Testis (tissue), 3 donors: ENCODE measurements around the gene ZBTB40. TPM values are rescaled to one million over a fixed set of nuclear protein-coding genes. Genes with fewer than 3 reads are reported as not detected.

Experiments used
- DNase-seq: peaks from one replicate; pipeline ENCODE4 v3.0.0-alpha.2; 2019
- H3K27ac ChIP-seq, 2 donors: fragments of 200-600 bp; sonication (generic); one replicate each; pipeline ENCODE4 v1.5.1; 2019
- H3K27me3 ChIP-seq: fragments of 200-600 bp; sonication (generic); one replicate; pipeline ENCODE4 v1.5.1; 2019
- H3K36me3 ChIP-seq: fragments of 200-600 bp; sonication (generic); one replicate; pipeline ENCODE4 v1.5.1; 2017; ENCODE audit warnings: low read depth; ENCODE audit errors: missing control alignments
- H3K4me1 ChIP-seq: fragments of 200-600 bp; sonication (generic); one replicate; pipeline ENCODE4 v1.5.1; 2019
- H3K4me3 ChIP-seq, 2 donors: fragments of 200-600 bp; sonication (generic); one replicate each; pipeline ENCODE4 v1.5.1; 2017 to 2019
- H3K9me3 ChIP-seq: fragments of 200-600 bp; sonication (generic); one replicate; pipeline ENCODE4 v1.5.1; 2017
- CTCF ChIP-seq, 3 experiments: fragments of 450-650 bp in 2 of 3; fragments of 200-600 bp in 1 of 3; sonication (generic) in 1 of 3; IDR thresholded peaks; one replicate each; pipeline ENCODE4 v1.5.1; 2016 to 2019; ENCODE audit warnings: antibody characterized with exemption in 3 of 3, mild to moderate bottlenecking in 2 of 3, moderate library complexity in 1 of 3
- POLR2A ChIP-seq: fragments of 450-650 bp; IDR thresholded peaks from one replicate; pipeline ENCODE4 v1.6.1; 2017; ENCODE audit warnings: antibody characterized with exemption, mild to moderate bottlenecking, moderate library complexity
- WGBS, 2 donors: methylation state at CpG; one replicate each; pipeline ENCODE4 v1.1.5; 2018; 5-methylcytosine and 5-hydroxymethylcytosine counted together
- intact Hi-C: fragments of 100-400 bp; cut with DNase I; formaldehyde crosslinking; loops from one replicate; pipeline ENCODE4 v1.15.1; 2023; ENCODE audit warnings: low total_unique reads
- polyA plus RNA-seq: library from polyadenylated mRNA; stranded (reverse); fragments of 350-450 nt; fragmentation: Illumina TruSeq; extraction: RNeasy Lipid Tissue Mini Kit (QIAGEN cat#74804); gene quantifications from one replicate; pipeline ENCODE4 v1.2.3, GENCODE V29; 2014; ENCODE audit warnings: low read depth, low replicate concordance; ENCODE audit not compliant: insufficient read depth
- total RNA-seq, 2 donors: library from RNA; depleted of rRNA; stranded (reverse); fragments of >200 nt; gene quantifications; one replicate each; pipeline ENCODE4 v1.2.3, GENCODE V29; 2016

The ZBTB40 gene
- total and polyA plus RNA-seq, 3 donors from 2014 or later, result 15.6 to 28.6 (median 28.1) TPM

GRCh38 chr1:22452481-22452957 lies 868 bp downstream of the ZBTB40 start:
- no peaks in the 10 kb centered on the region for H3K9me3 ChIP-seq
- peak overlapping the region; percentile 93 to 97 for H3K27ac ChIP-seq
- peak; percentile 44 for DNase-seq
- intact Hi-C loops, result no loop called here
- 1 to 2% methylated on average over 12 of the region's 12 CpGs for WGBS, 2 donors
- H3K4me3 ChIP-seq, result peak overlapping the region; percentile 90 to 98
- H3K27me3 ChIP-seq, result no peaks in the 10 kb centered on the region
- TF ChIP-seq POLR2A, result no peak
- no peak for TF ChIP-seq CTCF (IDR thresholded peaks at IDR 0.05)
- H3K36me3 ChIP-seq, result no peaks in the 10 kb centered on the region
- peaks cover 36% of the 10 kb centered on the region for H3K4me1 ChIP-seq

GRCh38 chr1:22453181-22453580 lies 1.5 kb downstream of the ZBTB40 start:
- Histone ChIP-seq H3K9me3 (no peaks in the 10 kb centered on the region), H3K27ac (peak overlapping the region in 1 of 2 donors; percentile 93), H3K4me1 (peaks cover 43% of the 10 kb centered on the region), H3K4me3 (no peak overlapping the region), H3K36me3 (no peaks in the 10 kb centered on the region), H3K27me3 (no peaks in the 10 kb centered on the region)
- intact Hi-C loops, result no loop called here
- WGBS, 2 donors, result 43 to 56% methylated on average over 2 of the region's 2 CpGs
- DNase-seq, result no peak
- TF ChIP-seq CTCF (IDR thresholded peaks at IDR 0.05), result no peak
- no peak for TF ChIP-seq POLR2A

- intact Hi-C loops, result no loop called here
- TF ChIP-seq POLR2A (no peak), CTCF (IDR thresholded peaks at IDR 0.05) (no peak)
- Histone ChIP-seq H3K4me1 (peaks cover 43% of the 10 kb centered on the region), H3K9me3 (no peaks in the 10 kb centered on the region), H3K4me3 (no peak overlapping the region), H3K36me3 (no peaks in the 10 kb centered on the region), H3K27ac (peak overlapping the region in 1 of 2 donors; percentile 93), H3K27me3 (no peaks in the 10 kb centered on the region)
- peak; percentile 68 for DNase-seq
- WGBS, 2 donors, result 45 to 52% methylated on average over 4 of the region's 4 CpGs
These were observed 2.9 kb downstream of the ZBTB40 start for GRCh38 chr1:22454476-22455056.

- Histone ChIP-seq H3K4me1 (peaks cover 47% of the 10 kb centered on the region), H3K27me3 (no peaks in the 10 kb centered on the region), H3K9me3 (no peaks in the 10 kb centered on the region), H3K36me3 (no peaks in the 10 kb centered on the region), H3K27ac (peak overlapping the region in 1 of 2 donors; percentile 25), H3K4me3 (no peak overlapping the region)
- WGBS, 2 donors, result 35 to 48% methylated on average over 3 of the region's 3 CpGs
- no peak for TF ChIP-seq POLR2A
- peak in 1 of 3 experiments; percentile 8 for TF ChIP-seq CTCF (IDR thresholded peaks at IDR 0.05)
- intact Hi-C loops, result no loop called here
- DNase-seq, result peak; percentile 44
These were observed 5.7 kb downstream of the ZBTB40 start for GRCh38 chr1:22457345-22457744.

GRCh38 chr1:22457836-22458235 lies 6.2 kb downstream of the ZBTB40 start:
- intact Hi-C loops, result no loop called here
- no peaks in the 10 kb centered on the region for H3K27me3 ChIP-seq
- no peaks in the 10 kb centered on the region for H3K9me3 ChIP-seq
- peaks cover 47% of the 10 kb centered on the region for H3K4me1 ChIP-seq
- TF ChIP-seq POLR2A, result no peak
- no peak for TF ChIP-seq CTCF (IDR thresholded peaks at IDR 0.05)
- DNase-seq, result no peak
- no peak overlapping the region for H3K4me3 ChIP-seq
- H3K27ac ChIP-seq, result peak overlapping the region in 1 of 2 donors; percentile 2
- no peaks in the 10 kb centered on the region for H3K36me3 ChIP-seq
